ENCODE measurements around the gene AMDHD1.

The AMDHD1 gene

DNA sequence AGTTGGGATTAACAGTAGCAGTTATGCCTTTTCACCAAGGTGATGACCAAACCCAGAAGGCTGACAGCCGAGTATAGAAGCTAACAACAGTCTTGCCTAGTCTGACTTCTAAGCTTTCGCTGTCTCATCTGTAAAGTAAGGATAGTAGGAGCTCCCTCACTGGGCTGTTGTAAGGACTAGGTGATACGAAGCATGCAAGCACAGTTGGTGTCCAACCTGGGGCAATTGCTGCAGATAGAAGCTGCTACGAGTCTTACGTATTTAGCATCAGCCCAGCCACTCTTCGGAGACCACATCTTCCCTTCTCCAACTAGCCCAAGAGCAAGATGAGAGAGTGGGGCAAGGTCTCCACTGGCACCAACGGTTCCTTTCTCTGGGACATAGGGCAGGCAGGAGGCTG, 47.0 kb downstream of the AMDHD1 start:
- DNase-seq (ENCODE audit: low spot score), result no peak
- H3K27me3 ChIP-seq (ENCODE audit: insufficient read depth, poor library complexity, severe bottlenecking), result no peaks in the 10 kb centered on the region
- H3K9me3 ChIP-seq (ENCODE audit: severe bottlenecking), result no peaks in the 10 kb centered on the region
- H3K36me3 ChIP-seq (ENCODE audit: low read depth), result no peaks in the 10 kb centered on the region
- H3K4me1 ChIP-seq (ENCODE audit: insufficient read depth, poor library complexity, severe bottlenecking), result no peaks in the 10 kb centered on the region
- no peak overlapping the region for H3K4me3 ChIP-seq (ENCODE audit: severe bottlenecking)
- ATAC-seq (ENCODE audit: low read depth), result no peak; the same call in 2 of the 3 replicates
- H3K27ac ChIP-seq (ENCODE audit: poor library complexity, severe bottlenecking), result no peak overlapping the region
- TF ChIP-seq, protein P1, sequence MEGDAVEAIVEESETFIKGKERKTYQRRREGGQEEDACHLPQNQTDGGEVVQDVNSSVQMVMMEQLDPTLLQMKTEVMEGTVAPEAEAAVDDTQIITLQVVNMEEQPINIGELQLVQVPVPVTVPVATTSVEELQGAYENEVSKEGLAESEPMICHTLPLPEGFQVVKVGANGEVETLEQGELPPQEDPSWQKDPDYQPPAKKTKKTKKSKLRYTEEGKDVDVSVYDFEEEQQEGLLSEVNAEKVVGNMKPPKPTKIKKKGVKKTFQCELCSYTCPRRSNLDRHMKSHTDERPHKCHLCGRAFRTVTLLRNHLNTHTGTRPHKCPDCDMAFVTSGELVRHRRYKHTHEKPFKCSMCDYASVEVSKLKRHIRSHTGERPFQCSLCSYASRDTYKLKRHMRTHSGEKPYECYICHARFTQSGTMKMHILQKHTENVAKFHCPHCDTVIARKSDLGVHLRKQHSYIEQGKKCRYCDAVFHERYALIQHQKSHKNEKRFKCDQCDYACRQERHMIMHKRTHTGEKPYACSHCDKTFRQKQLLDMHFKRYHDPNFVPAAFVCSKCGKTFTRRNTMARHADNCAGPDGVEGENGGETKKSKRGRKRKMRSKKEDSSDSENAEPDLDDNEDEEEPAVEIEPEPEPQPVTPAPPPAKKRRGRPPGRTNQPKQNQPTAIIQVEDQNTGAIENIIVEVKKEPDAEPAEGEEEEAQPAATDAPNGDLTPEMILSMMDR (IDR thresholded peaks at IDR 0.05; ENCODE audit: poor library complexity, severe bottlenecking), result no peak

DNA sequence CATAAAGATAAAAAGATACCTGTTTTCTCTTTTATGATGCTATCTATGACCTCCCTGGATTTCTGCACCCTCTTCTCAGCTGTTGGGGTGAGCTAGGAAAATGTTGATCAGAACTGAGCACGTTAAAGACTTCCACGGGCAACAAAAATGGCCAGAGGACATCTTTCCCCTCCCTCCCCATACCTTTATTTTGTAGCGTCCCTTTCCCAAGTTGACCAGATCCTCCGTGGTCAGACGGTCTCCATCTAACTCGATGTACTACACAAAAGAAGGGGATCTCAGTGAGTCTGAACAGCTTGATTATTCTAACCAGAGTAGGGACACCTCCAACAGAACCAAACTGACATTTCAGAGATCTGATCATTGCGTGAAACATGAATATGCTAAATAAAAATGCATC, 50.8 kb downstream of the AMDHD1 start:
- no peak overlapping the region for H3K4me3 ChIP-seq (ENCODE audit: severe bottlenecking)
- H3K27me3 ChIP-seq (ENCODE audit: insufficient read depth, poor library complexity, severe bottlenecking), result no peaks in the 10 kb centered on the region
- TF ChIP-seq, protein P1 (IDR thresholded peaks at IDR 0.05; ENCODE audit: poor library complexity, severe bottlenecking), result no peak
- H3K4me1 ChIP-seq (ENCODE audit: insufficient read depth, poor library complexity, severe bottlenecking), result no peaks in the 10 kb centered on the region
- ATAC-seq (ENCODE audit: low read depth), result no peak
- H3K9me3 ChIP-seq (ENCODE audit: severe bottlenecking), result no peaks in the 10 kb centered on the region
- no peak overlapping the region for H3K27ac ChIP-seq (ENCODE audit: poor library complexity, severe bottlenecking)
- no peak for DNase-seq (ENCODE audit: low spot score)
- H3K36me3 ChIP-seq (ENCODE audit: low read depth), result no peaks in the 10 kb centered on the region

DNA sequence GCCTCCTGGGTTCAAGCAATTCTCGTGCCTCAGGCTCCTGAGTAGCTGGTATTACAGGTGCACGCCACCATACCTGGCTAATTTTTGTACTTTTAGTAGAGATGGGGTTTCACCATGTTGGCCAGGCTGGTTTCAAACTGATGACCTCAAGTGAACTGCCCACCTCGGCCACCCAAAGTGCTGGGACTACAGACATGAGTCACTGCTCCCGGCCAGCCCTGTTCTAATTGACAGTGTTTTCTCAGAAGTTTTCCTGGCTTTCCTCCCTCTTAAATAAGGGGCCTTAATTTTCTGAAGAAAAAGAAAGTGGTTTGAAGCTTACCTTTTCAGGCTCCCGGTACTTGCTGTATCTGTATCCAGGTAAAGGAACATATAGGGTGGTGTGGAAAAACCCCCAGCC, 51.3 kb downstream of the AMDHD1 start:
- Histone ChIP-seq H3K4me1 (ENCODE audit: insufficient read depth, poor library complexity, severe bottlenecking) (no peaks in the 10 kb centered on the region), H3K36me3 (ENCODE audit: low read depth) (no peaks in the 10 kb centered on the region), H3K27ac (ENCODE audit: poor library complexity, severe bottlenecking) (no peak overlapping the region), H3K9me3 (ENCODE audit: severe bottlenecking) (no peaks in the 10 kb centered on the region), H3K4me3 (ENCODE audit: severe bottlenecking) (no peak overlapping the region), H3K27me3 (ENCODE audit: insufficient read depth, poor library complexity, severe bottlenecking) (no peaks in the 10 kb centered on the region)
- DNase-seq (ENCODE audit: low spot score), result no peak
- TF ChIP-seq, protein P1 (IDR thresholded peaks at IDR 0.05; ENCODE audit: poor library complexity, severe bottlenecking), result no peak
- ATAC-seq (ENCODE audit: low read depth), result no peak

DNA sequence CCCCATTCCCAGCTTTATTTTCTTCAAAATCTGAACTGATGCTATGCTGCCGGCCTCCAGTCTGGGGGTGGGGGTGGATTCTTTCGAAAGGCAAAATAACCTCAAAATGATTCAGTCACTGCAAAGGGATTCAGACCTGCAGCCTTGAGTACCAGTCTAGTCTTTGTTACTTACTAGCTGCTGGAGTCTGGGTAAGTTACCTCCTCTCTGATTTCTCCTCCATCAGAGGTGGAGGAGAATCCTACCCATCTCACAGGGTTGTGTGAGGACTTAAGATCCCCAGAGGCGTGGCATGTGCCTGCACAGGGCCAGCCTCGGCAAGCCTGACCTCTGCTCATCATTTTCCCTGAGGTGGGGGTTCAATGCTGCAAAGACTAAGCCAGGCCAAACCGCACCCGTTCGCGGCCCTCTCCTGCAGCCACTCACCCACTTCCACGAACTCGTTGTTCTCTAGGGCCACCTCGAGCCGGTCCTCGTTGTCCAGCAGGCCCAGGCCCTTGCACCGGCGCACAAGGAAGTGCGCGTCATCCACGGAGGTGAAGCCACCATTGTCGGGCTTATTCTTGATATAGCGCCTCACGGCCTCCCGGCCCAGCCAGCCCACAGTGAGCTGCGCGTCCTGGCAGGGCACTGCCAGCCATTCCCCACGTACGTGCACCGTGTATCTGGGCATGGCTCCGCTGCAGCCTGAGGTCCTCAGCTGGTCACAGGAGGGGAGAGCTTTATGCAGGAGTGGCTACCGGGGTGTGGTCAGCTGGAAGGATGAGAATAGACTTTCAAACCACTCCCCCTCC, 52.3 kb downstream of the AMDHD1 start:
- H3K9me3 ChIP-seq (ENCODE audit: severe bottlenecking), result no peaks in the 10 kb centered on the region
- H3K4me1 ChIP-seq (ENCODE audit: insufficient read depth, poor library complexity, severe bottlenecking), result no peaks in the 10 kb centered on the region
- TF ChIP-seq, protein P1 (IDR thresholded peaks at IDR 0.05; ENCODE audit: poor library complexity, severe bottlenecking), result no peak
- H3K27me3 ChIP-seq (ENCODE audit: insufficient read depth, poor library complexity, severe bottlenecking), result no peaks in the 10 kb centered on the region
- no peak overlapping the region for H3K27ac ChIP-seq (ENCODE audit: poor library complexity, severe bottlenecking)
- 0 out of 2 replicates have a peak, but pooled peaks cover 1% of the 10 kb centered on the region for H3K36me3 ChIP-seq (ENCODE audit: low read depth)
- H3K4me3 ChIP-seq (ENCODE audit: severe bottlenecking), result no peak overlapping the region
- DNase-seq (ENCODE audit: low spot score) (no peak), ATAC-seq (ENCODE audit: low read depth) (no peak)

DNA sequence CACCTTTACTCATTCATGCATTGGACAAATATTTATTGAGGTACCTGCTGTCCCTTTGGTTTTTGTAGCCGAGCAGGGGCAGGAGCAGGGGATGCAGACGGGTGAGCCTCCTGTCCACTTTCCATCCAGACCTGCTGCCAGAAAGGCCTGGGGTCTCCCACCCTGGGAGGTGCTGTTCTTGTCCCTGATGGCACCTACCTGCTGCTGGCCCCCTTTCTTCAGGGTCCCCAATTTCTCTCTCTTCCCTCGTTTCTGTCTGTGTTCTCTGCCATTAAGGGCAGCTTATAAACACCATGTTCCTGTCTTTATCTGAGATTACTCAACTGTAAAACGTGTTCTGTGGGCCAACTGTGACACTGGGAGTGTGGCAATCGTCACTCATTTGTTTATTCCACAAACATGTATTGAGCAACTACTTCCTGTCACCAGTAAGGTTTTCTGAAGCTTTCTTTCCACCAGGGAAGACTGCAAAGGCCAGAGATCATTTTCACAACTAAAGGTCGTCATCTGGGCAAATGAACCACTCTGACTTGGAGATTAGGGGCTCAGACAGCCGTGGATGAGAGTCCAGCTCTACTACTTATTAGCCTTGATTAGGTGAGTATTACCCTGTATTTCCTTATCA, 53.0 kb downstream of the AMDHD1 start, which contains the start of gene HAL:
Gene HAL, minus strand, starts transcription at position 311 of the 625 bp plus-strand sequence. CDS start 434 bp downstream, outside the sequence.
- Histone ChIP-seq H3K9me3 (ENCODE audit: severe bottlenecking) (no peaks in the 10 kb centered on the region), H3K4me3 (ENCODE audit: severe bottlenecking) (no peak within 1 kb of the TSS), H3K4me1 (ENCODE audit: insufficient read depth, poor library complexity, severe bottlenecking) (no peaks in the 10 kb centered on the region), H3K36me3 (ENCODE audit: low read depth) (peaks cover 8% of the 10 kb centered on the region; the same call in 1 of the 2 replicates), H3K27ac (ENCODE audit: poor library complexity, severe bottlenecking) (no peak within 1 kb of the TSS), H3K27me3 (ENCODE audit: insufficient read depth, poor library complexity, severe bottlenecking) (no peaks in the 10 kb centered on the region)
- TF ChIP-seq, protein P1 (IDR thresholded peaks at IDR 0.05; ENCODE audit: poor library complexity, severe bottlenecking), result no peak
- no peak for DNase-seq (ENCODE audit: low spot score)
- ATAC-seq (ENCODE audit: low read depth), result no peak

Measured in RWPE2 (cell line).